Right cardiac atrium (tissue), 5 donors: ENCODE data around the gene CETP. TPM values are rescaled to one million over a fixed set of nuclear protein-coding genes. Genes with fewer than 3 reads are reported as not detected.

Experiments
- ATAC-seq, 2 donors: fragments of 200-7000 bp; cut with Tn5 transposase; one replicate each; pipeline versions ENCODE4 v1.8.0 to v1.9.1; 2020; ENCODE audit warnings: moderate library complexity in 2 of 2, mild to moderate bottlenecking in 1 of 2
- DNase-seq, 3 donors: peaks; one replicate each; pipeline ENCODE4 v3.0.0-alpha.2; 2020
- H3K27ac ChIP-seq: one replicate; pipeline ENCODE4 v1.5.1; 2013; ENCODE audit warnings: mild to moderate bottlenecking, low read length, control low read depth, moderate library complexity
- H3K27me3 ChIP-seq: one replicate; pipeline ENCODE4 v1.6.1; 2013; ENCODE audit not compliant: control insufficient read depth, insufficient read depth
- H3K4me1 ChIP-seq: one replicate; pipeline ENCODE4 v1.6.1; 2013; ENCODE audit warnings: low read length; ENCODE audit not compliant: control insufficient read depth, insufficient read depth
- H3K4me3 ChIP-seq: one replicate; pipeline ENCODE4 v1.5.1; 2013; ENCODE audit warnings: low read length, control low read depth
- H3K9me3 ChIP-seq: one replicate; pipeline ENCODE4 v1.6.1; 2013; ENCODE audit warnings: low read length; ENCODE audit not compliant: control insufficient read depth
- WGBS: extraction: QIAGEN DNeasy Blood & Tissue Kit; methylation state at CpG from one replicate; pipeline ENCODE4 v1.1.7; 2013; 5-methylcytosine and 5-hydroxymethylcytosine counted together
- intact Hi-C, 4 donors: fragments of 100-400 bp; cut with DNase I; formaldehyde crosslinking; loops; one replicate each; pipeline versions ENCODE4 v1.11.0 to v1.14.0; 2022 to 2023
- polyA plus RNA-seq: library from polyadenylated mRNA; stranded (reverse); fragments of 200-250 nt; gene quantifications from one replicate; pipeline ENCODE4 v1.2.3, GENCODE V29; 2013
- total RNA-seq, 4 donors: library from RNA; stranded (reverse); fragmentation: NEBNext Ultra II Directional; extraction: Animal tissue kit (Norgen Biotek cat#: 25700); gene quantifications; one replicate each; pipeline ENCODE4 v1.2.1, GENCODE V29; 2021
- donor health status: healthy with polysubstance abuse.
- donor health status: DM: no; HTN: yes; CAD: no.
- donor health status: DM: no; HTN: no; CAD: no.
- donor health status: DM: no; HTN: yes; CAD: no; lungs with severe emphysema.
- donor health status: DM: yes; HTN: yes; CAD: no.

The CETP gene
- total and polyA plus RNA-seq, 5 donors: 0.34 to 0.59 (median 0.46) TPM; not detected in 2

- H3K9me3 ChIP-seq: no peaks in the 10 kb centered on the region
- no peaks in the 10 kb centered on the region for H3K4me1 ChIP-seq
- WGBS: 88% methylated on average over 6 of the region's 6 CpGs
- H3K27me3 ChIP-seq: no peaks in the 10 kb centered on the region
- no peak overlapping the region for H3K4me3 ChIP-seq
- no peak for DNase-seq
- ATAC-seq: no peak
- H3K27ac ChIP-seq: no peak overlapping the region
- intact Hi-C loops: no loop called here
These were observed 55.1 kb downstream of the CETP start for GRCh38 chr16:57016831-57017230.

GRCh38 chr16:57017251-57017650 is 55.5 kb downstream of the CETP start:
- no peak for ATAC-seq
- Histone ChIP-seq H3K27me3 (no peaks in the 10 kb centered on the region), H3K9me3 (no peaks in the 10 kb centered on the region), H3K27ac (no peak overlapping the region), H3K4me1 (no peaks in the 10 kb centered on the region), H3K4me3 (no peak overlapping the region)
- DNase-seq: no peak
- intact Hi-C loops: no loop called here
- WGBS: 53% methylated on average over 1 of the region's 1 CpG

- Histone ChIP-seq H3K4me1 (no peaks in the 10 kb centered on the region), H3K27me3 (no peaks in the 10 kb centered on the region), H3K27ac (no peak overlapping the region), H3K9me3 (no peaks in the 10 kb centered on the region), H3K4me3 (no peak overlapping the region)
- 41% methylated on average over 2 of the region's 2 CpGs for WGBS
- intact Hi-C loops: no loop called here
- no peak for ATAC-seq
- DNase-seq: no peak
These were observed 58.0 kb downstream of the CETP start for GRCh38 chr16:57019746-57020145.

- 88% methylated on average over 8 of the region's 8 CpGs for WGBS
- Histone ChIP-seq H3K9me3 (no peaks in the 10 kb centered on the region), H3K4me3 (no peak overlapping the region), H3K27ac (no peak overlapping the region), H3K4me1 (no peaks in the 10 kb centered on the region), H3K27me3 (no peaks in the 10 kb centered on the region)
- intact Hi-C loops: no loop called here
- ATAC-seq (no peak), DNase-seq (no peak)
These were observed 58.9 kb downstream of the CETP start for GRCh38 chr16:57020651-57021050.

GRCh38 chr16:57021757-57022156 is 60.0 kb downstream of the CETP start:
- no peak for ATAC-seq
- no peaks in the 10 kb centered on the region for H3K9me3 ChIP-seq
- intact Hi-C loops: no loop called here
- no peak overlapping the region for H3K4me3 ChIP-seq
- 94% methylated on average over 6 of the region's 6 CpGs for WGBS
- H3K27me3 ChIP-seq: no peaks in the 10 kb centered on the region
- no peaks in the 10 kb centered on the region for H3K4me1 ChIP-seq
- H3K27ac ChIP-seq: no peak overlapping the region
- no peak for DNase-seq

GRCh38 chr16:57022445-57022844 is 60.7 kb downstream of the CETP start:
- 87% methylated on average over 7 of the region's 7 CpGs for WGBS
- H3K27ac ChIP-seq: no peak overlapping the region
- no peaks in the 10 kb centered on the region for H3K27me3 ChIP-seq
- intact Hi-C loops: no loop called here
- ATAC-seq: no peak
- no peak overlapping the region for H3K4me3 ChIP-seq
- H3K4me1 ChIP-seq: no peaks in the 10 kb centered on the region
- DNase-seq: no peak
- no peaks in the 10 kb centered on the region for H3K9me3 ChIP-seq

- Histone ChIP-seq H3K9me3 (no peaks in the 10 kb centered on the region), H3K27ac (no peak overlapping the region), H3K4me3 (no peak overlapping the region), H3K27me3 (no peaks in the 10 kb centered on the region), H3K4me1 (no peaks in the 10 kb centered on the region)
- ATAC-seq (peak in 1 of 2 donors; percentile 32), DNase-seq (no peak)
- intact Hi-C loops: no loop called here
- 87% methylated on average over 8 of the region's 8 CpGs for WGBS
These were observed 61.9 kb downstream of the CETP start for GRCh38 chr16:57023541-57024249.

- Histone ChIP-seq H3K4me3 (no peak overlapping the region), H3K4me1 (no peaks in the 10 kb centered on the region), H3K27me3 (no peaks in the 10 kb centered on the region), H3K27ac (no peak overlapping the region), H3K9me3 (no peaks in the 10 kb centered on the region)
- intact Hi-C loops: no loop called here
- DNase-seq (no peak), ATAC-seq (no peak)
- WGBS: 91% methylated on average over 19 of the region's 19 CpGs
These were observed 63.3 kb downstream of the CETP start for GRCh38 chr16:57024894-57025680.

- H3K4me3 ChIP-seq: no peak overlapping the region
- intact Hi-C loops: no loop called here
- WGBS: 87% methylated on average over 21 of the region's 21 CpGs
- H3K4me1 ChIP-seq: no peaks in the 10 kb centered on the region
- no peaks in the 10 kb centered on the region for H3K27me3 ChIP-seq
- ATAC-seq (no peak), DNase-seq (peak in 1 of 3 donors; percentile 61)
- H3K9me3 ChIP-seq: no peaks in the 10 kb centered on the region
- no peak overlapping the region for H3K27ac ChIP-seq
These were observed 64.4 kb downstream of the CETP start for GRCh38 chr16:57025941-57026777.

GRCh38 chr16:57026778-57027062 is 65.0 kb downstream of the CETP start:
- no peak overlapping the region for H3K4me3 ChIP-seq
- no peak overlapping the region for H3K27ac ChIP-seq
- WGBS: 88% methylated on average over 3 of the region's 3 CpGs
- no peaks in the 10 kb centered on the region for H3K9me3 ChIP-seq
- DNase-seq (no peak), ATAC-seq (no peak)
- H3K27me3 ChIP-seq: no peaks in the 10 kb centered on the region
- no peaks in the 10 kb centered on the region for H3K4me1 ChIP-seq
- intact Hi-C loops: no loop called here

GRCh38 chr16:57027067-57027466 is 65.3 kb downstream of the CETP start:
- Histone ChIP-seq H3K27me3 (no peaks in the 10 kb centered on the region), H3K27ac (no peak overlapping the region), H3K9me3 (no peaks in the 10 kb centered on the region), H3K4me3 (no peak overlapping the region), H3K4me1 (no peaks in the 10 kb centered on the region)
- intact Hi-C loops: no loop called here
- 98% methylated on average over 2 of the region's 2 CpGs for WGBS
- no peak for ATAC-seq
- no peak for DNase-seq
